HG03103 (cell line): ENCODE measurements around the gene BFAR.
"Not testable (repeated sequence)": the region's sequence is repeated elsewhere in the genome, so short reads cannot be mapped to it uniquely, and the experiment has no call there.

ENCODE experiments used
- ATAC-seq: cut with Tn5 transposase; IDR thresholded peaks from one replicate; pipeline ENCODE4 v1.9.1; 2021; ENCODE audit warnings: low read depth; ENCODE audit not compliant: unreplicated experiment

BFAR gene

GRCh38 chr16:14685870-14686793 lies 53.4 kb downstream of the BFAR start:
- ATAC-seq, result not testable (repeated sequence)

- not testable (repeated sequence) for ATAC-seq
Measured at GRCh38 chr16:14694129-14694528, 61.4 kb downstream of the BFAR start, which contains the start of gene PLA2G10. Gene PLA2G10 (minus strand): TSS chr16:14694308. CDS start chr16:14694229, 79 bp downstream.

GRCh38 chr16:14701859-14702258 lies 69.1 kb downstream of the BFAR start:
- ATAC-seq, result not testable (repeated sequence)

GRCh38 chr16:14702672-14703071 lies 69.9 kb downstream of the BFAR start:
- not testable (repeated sequence) for ATAC-seq

GRCh38 chr16:14703156-14704011 lies 70.6 kb downstream of the BFAR start, which contains the start of gene NPIPA3:
Gene NPIPA3 (plus strand): TSS chr16:14703411. CDS start chr16:14708944, 5,533 bp downstream.
- ATAC-seq, result peak; percentile 95
